Measurements from ENCODE around the gene LAD1. TPM values are rescaled to one million over a fixed set of nuclear protein-coding genes. Genes with fewer than 3 reads are reported as not detected.

Gene LAD1
- total RNA-seq, 4 donors from 2014 or later: 0.26 to 4.8 (median 0.29) TPM; not detected in 1

GRCh38 chr1:201357211-201357610 is 41.9 kb downstream of the LAD1 start:
- no peaks in the 10 kb centered on the region for H3K9me3 ChIP-seq
- H3K36me3 ChIP-seq: no peaks in the 10 kb centered on the region
- no peak overlapping the region for H3K4me3 ChIP-seq
- TF ChIP-seq POLR2A (IDR thresholded peaks at IDR 0.05) (no peak), CTCF (IDR thresholded peaks at IDR 0.05) (no peak)
- no peak for DNase-seq
- H3K27me3 ChIP-seq: no peaks in the 10 kb centered on the region
- no peaks in the 10 kb centered on the region for H3K4me1 ChIP-seq
- intact Hi-C loops (cut with DNase I; ENCODE audit: low total_unique reads): no loop called here
- no peak overlapping the region for H3K27ac ChIP-seq

GRCh38 chr1:201356701-201357100 is 42.4 kb downstream of the LAD1 start:
- TF ChIP-seq CTCF (IDR thresholded peaks at IDR 0.05) (no peak), POLR2A (IDR thresholded peaks at IDR 0.05) (no peak)
- no peaks in the 10 kb centered on the region for H3K9me3 ChIP-seq
- no peak for DNase-seq
- no peaks in the 10 kb centered on the region for H3K36me3 ChIP-seq
- H3K27ac ChIP-seq: no peak overlapping the region
- intact Hi-C loops (cut with DNase I; ENCODE audit: low total_unique reads): no loop called here
- H3K27me3 ChIP-seq: no peaks in the 10 kb centered on the region
- no peak overlapping the region for H3K4me3 ChIP-seq
- H3K4me1 ChIP-seq: no peaks in the 10 kb centered on the region

GRCh38 chr1:201356236-201356635 is 42.9 kb downstream of the LAD1 start:
- H3K27me3 ChIP-seq: no peaks in the 10 kb centered on the region
- no peak overlapping the region for H3K27ac ChIP-seq
- H3K4me1 ChIP-seq: no peaks in the 10 kb centered on the region
- intact Hi-C loops (cut with DNase I; ENCODE audit: low total_unique reads): no loop called here
- no peaks in the 10 kb centered on the region for H3K36me3 ChIP-seq
- no peak overlapping the region for H3K4me3 ChIP-seq
- no peaks in the 10 kb centered on the region for H3K9me3 ChIP-seq
- no peak for TF ChIP-seq CTCF (IDR thresholded peaks at IDR 0.05)
- no peak for TF ChIP-seq POLR2A (IDR thresholded peaks at IDR 0.05)
- DNase-seq: no peak

- H3K27me3 ChIP-seq: no peaks in the 10 kb centered on the region
- no peaks in the 10 kb centered on the region for H3K9me3 ChIP-seq
- no peak overlapping the region for H3K27ac ChIP-seq
- DNase-seq: no peak
- no peaks in the 10 kb centered on the region for H3K36me3 ChIP-seq
- intact Hi-C loops (cut with DNase I; ENCODE audit: low total_unique reads): no loop called here
- H3K4me1 ChIP-seq: no peaks in the 10 kb centered on the region
- no peak for TF ChIP-seq POLR2A (IDR thresholded peaks at IDR 0.05)
- TF ChIP-seq CTCF (IDR thresholded peaks at IDR 0.05): no peak
- no peak overlapping the region for H3K4me3 ChIP-seq
Measured at GRCh38 chr1:201355471-201355870, 43.7 kb downstream of the LAD1 start.

- DNase-seq: no peak
- H3K9me3 ChIP-seq: no peaks in the 10 kb centered on the region
Measured at GRCh38 chr1:201354901-201355295, 44.2 kb downstream of the LAD1 start.

More at GRCh38 chr1:201354901-201355295, 44.2 kb downstream of the LAD1 start:
- Histone ChIP-seq H3K27ac (no peak overlapping the region), H3K27me3 (no peaks in the 10 kb centered on the region), H3K36me3 (no peaks in the 10 kb centered on the region), H3K4me3 (no peak overlapping the region), H3K4me1 (no peaks in the 10 kb centered on the region)
- TF ChIP-seq CTCF (IDR thresholded peaks at IDR 0.05) (no peak), POLR2A (IDR thresholded peaks at IDR 0.05) (no peak)
- intact Hi-C loops (cut with DNase I; ENCODE audit: low total_unique reads): no loop called here
